OCI-LY7 (cell line): ENCODE measurements around the gene MAP6.

Source experiments
- CTCF ChIP-seq: fragments of 200-600 bp; sonication (generic); conservative IDR thresholded peaks from 2 replicates; pipeline ENCODE4 v1.5.1; 2014; ENCODE audit warnings: mild to moderate bottlenecking, antibody characterized with exemption, low read length, moderate library complexity, mixed read lengths
- EZH2phosphoT487 ChIP-seq: fragments of 200-600 bp; sonication (generic); IDR thresholded peaks from 2 replicates; pipeline ENCODE4 v1.6.1; 2018; ENCODE audit warnings: low read depth, borderline replicate concordance, mild to moderate bottlenecking, mixed run types, antibody characterized with exemption, low read length, moderate library complexity, mixed read lengths

GRCh38 chr11:75562048-75562835 is 106.6 kb downstream of the MAP6 start, which contains the start of gene SERPINH1:
- TF ChIP-seq CTCF (no peak), EZH2phosphoT487 (no peak)
